Ecto neural progenitor cell (in vitro differentiated cells): ENCODE results near the gene ATP5PD.
"Not testable (repeated sequence)": the region's sequence is repeated elsewhere in the genome, so short reads cannot be mapped to it uniquely, and the experiment has no call there.

Experiments used
- DNase-seq: peaks from one replicate; pipeline ENCODE4 v3.0.0-alpha.2; 2018; ENCODE audit warnings: low spot score

Gene ATP5PD

DNA sequence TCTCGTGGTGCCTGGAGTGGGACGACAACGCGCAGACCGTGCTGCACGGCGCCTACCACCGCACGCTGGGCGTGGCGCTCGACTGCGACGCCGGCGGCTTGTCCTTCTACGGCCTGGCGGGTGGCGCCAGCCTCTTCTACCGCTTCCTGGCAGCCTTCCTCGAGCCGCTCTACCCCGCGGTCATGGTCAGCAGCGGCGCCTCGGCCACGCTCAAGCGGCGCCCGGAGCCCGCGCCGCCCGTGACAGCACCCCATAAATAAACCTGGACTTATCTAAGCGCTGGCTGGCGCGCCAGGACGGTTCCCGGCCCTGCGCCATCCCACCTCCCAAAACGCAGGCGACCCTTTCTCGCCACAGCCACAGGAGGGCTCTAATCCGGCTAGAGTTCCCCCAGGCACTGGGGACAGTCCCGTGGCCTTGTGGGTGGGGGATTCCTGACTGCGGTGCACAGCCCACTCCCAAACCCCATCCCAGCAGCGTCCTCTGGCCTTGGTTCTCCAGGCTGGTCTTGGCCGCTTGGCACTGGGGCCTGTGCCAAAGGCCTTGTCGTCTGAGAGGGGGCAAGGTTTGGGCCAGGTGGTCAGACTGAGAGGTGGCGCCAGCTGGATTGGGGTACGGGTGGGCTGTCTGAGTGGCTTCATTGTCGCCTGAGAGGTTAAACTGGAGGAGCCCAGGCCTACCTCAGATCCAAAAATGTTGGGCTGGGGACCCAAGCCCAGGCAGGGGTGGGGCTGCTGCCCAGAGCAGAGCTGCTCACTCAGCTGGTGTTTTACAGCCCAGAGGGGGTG, 30.9 kb upstream of the ATP5PD start:
- DNase-seq: no peak

GRCh38 chr17:75077072-75077495, 30.3 kb upstream of the ATP5PD start:
- DNase-seq: no peak

- no peak for DNase-seq
Measured at GRCh38 chr17:75075597-75076336, 29.0 kb upstream of the ATP5PD start.

- DNase-seq: no peak
Measured at GRCh38 chr17:75074532-75074931, 27.8 kb upstream of the ATP5PD start.

GRCh38 chr17:75073618-75074047, 26.9 kb upstream of the ATP5PD start:
- DNase-seq: no peak

- DNase-seq: not testable (repeated sequence)
Measured at GRCh38 chr17:75072909-75073308, 26.1 kb upstream of the ATP5PD start.

GRCh38 chr17:75071478-75072271, 24.9 kb upstream of the ATP5PD start:
- DNase-seq: not testable (repeated sequence)

DNA sequence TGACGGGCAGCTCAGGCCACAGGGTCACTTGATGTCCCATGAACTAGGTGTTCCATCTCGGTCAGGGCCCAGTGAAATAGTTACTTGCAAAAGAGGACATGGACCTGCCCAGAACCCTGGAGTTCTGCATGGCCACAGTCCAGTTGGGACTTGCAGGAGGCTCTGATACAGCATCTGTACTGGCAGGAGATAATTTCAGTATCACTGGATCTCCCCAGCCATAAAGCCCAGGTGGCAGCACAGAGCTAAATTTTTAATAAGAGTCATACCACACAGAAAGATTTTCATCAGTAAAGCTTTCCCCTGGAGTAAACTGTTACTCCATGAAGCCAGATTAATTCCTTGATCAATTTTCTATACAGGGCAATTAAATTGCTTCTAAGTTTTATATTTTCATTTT, 23.0 kb upstream of the ATP5PD start:
- DNase-seq: no peak

- DNase-seq: no peak
Measured at GRCh38 chr17:75068750-75069149, 22.0 kb upstream of the ATP5PD start.

DNA sequence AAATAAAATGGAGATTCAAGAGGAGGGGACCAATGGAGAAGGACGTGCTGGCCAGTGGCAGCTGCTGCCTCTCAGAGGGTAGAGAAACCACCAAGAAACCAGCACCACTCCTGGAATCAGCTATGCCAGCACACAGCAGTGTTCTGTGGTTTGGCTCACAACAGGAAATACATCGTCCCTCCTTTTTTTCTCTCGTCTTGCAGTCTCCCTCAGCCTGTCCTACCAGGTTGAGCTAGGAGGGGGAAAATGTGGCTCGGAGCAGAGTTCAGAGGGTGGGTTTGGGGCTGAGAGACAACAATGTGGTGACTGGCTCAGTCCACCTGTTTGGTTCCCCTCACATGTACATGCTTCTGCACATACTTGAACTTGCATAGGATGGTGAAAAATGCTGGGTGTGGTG, 21.1 kb upstream of the ATP5PD start:
- no peak for DNase-seq

DNA sequence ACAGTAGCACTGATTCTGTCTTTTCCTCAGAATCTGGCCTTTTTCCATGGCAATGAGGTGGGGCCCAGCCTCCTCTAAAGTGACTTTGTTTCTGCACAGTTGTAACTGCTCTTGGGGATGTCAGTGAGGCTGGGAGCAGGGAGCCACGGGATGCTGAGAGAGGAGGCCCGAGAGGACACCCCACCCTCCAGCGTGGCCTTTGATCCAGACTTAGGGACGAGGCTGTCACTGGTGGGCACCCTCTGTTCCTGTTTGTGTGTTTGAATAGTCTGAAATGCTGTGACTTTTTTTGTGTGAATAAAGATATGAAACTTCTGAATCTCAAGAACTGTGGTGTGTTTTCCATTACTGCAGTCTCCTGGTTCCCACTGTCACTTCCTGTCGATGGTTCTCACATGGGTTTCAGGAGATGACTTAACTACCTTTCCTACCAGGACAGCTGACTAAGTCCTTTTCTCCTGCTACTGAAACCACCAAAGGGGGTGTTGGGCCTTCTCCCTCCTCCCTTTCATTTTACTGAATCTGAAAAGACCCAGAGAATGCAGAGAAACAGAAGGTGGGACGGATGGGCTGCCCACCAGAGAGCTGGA, 18.9 kb upstream of the ATP5PD start:
- no peak for DNase-seq

- DNase-seq: no peak
Measured at GRCh38 chr17:75064867-75065561, 18.2 kb upstream of the ATP5PD start.

- DNase-seq: no peak
Measured at GRCh38 chr17:75064460-75064859, 17.7 kb upstream of the ATP5PD start.

DNA sequence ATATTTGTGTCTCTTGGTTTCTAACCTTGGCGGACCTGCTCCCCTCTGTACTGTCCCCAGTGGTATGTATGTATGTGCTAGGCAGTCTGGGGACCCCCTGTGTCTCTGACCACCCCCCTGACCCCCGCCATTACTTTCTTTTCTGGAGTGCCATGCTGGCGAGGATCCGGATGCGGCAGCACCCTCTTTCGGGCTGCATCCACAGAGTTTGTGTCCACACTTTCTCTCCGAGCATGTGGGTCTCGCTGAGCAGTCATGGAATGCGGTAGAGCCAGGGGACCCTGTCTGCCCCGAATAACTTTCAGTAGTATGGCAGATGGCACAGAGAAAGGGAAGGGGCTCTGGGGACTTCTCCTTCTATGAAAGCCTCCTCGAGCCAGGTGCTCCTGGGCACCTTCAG, 17.3 kb upstream of the ATP5PD start:
- no peak for DNase-seq

- no peak for DNase-seq
Measured at GRCh38 chr17:75063626-75064025, 16.9 kb upstream of the ATP5PD start.

DNA sequence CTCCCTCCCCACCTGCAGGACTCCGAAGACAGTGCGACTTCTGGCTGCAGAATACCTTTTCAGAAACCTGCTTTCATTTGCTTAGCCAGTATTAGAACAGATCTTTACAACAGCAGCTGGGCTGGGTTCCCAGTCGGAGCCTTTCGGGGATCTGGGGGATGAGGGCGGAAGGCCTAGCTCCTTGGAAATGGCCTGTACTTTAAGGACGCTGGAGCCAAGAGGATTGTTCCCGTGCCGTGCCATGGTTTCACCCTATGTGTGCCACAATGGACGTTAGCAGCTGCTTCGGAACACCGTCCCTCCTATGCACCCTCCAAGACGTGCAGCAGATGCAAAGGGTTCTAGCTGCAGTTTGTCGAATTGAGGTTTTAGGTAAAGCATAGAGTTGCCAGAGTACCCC, 16.4 kb upstream of the ATP5PD start:
- no peak for DNase-seq

DNA sequence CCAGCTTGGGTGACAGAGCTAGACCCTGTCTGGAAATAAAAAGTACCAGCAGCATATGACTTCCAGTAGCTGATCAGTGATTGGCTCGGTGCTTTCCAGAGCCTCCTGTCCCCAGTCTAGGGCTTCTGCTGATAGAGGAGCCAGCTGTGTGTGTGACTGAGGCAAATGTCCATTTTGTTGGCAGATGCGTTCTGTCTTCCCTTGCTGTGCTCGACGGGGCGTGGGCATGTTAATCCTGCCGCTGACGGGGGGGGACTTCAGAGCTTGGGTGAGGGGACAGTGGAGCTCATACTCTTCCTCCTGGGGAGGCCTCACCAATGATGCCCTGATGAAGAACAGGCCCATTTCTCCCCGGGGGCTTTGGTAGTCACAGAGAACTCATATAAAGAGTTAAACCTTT, 14.8 kb upstream of the ATP5PD start:
- no peak for DNase-seq

- DNase-seq: no peak
Measured at GRCh38 chr17:75061055-75061438, 14.3 kb upstream of the ATP5PD start.

GRCh38 chr17:75060434-75061054, 13.8 kb upstream of the ATP5PD start:
- no peak for DNase-seq

DNA sequence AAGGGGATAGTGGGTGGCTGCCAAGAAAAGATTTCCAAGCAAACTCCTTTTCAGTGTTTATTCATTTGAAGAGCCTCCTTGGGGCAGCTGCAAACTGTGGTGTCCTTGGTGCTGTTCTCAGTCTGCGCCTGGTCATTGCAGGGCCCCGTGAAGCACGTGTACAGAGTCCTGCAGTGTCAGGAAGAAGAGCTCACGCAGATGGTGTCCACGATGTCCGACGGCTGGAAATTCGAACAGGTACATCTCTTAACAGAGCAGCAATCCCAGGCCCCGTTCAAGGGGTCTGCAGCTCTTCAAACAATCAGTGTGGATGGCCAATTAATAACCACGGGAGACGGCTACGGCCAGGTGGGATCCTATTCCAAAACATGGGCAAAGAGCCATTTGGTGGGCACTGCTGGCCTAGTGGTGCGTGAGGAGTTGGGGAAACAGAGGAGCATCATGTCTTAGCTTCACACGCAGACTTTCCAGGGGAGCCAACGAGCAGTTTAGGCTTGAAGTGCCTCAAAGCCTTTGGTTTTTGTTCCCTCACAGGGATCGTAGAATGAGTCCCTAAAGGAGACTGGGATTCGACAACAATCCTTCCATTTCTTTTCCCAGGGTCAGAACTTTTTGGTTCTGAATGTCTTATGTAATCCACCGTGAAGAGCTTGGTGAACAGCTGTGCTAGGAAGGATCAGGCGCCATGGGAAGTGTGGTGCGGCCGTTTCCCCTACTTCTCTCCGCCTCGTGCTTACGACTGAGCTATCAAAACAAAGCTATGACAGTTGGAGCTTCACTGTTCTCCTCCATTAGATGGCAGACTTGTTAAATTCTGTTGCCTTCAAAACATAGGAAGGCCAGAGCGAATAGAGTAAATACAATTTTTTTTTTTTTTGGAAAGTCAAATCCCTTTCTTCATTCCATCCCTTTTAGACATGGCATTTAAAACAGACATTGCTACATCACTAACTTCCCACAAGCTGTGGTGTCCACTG, 12.9 kb upstream of the ATP5PD start:
- no peak for DNase-seq
